Tibial nerve (tissue), 4 donors: ENCODE measurements around the gene DND1. TPM values are rescaled to one million over a fixed set of nuclear protein-coding genes. Genes with fewer than 3 reads are reported as not detected.
"Not testable (repeated sequence)": the region's sequence is repeated elsewhere in the genome, so short reads cannot be mapped to it uniquely, and the experiment has no call there.

Experiments
- DNase-seq, 2 donors: peaks; one replicate each; pipeline ENCODE4 v3.0.0-alpha.2; 2019; ENCODE audit warnings: low spot score in 2 of 2
- H3K27ac ChIP-seq, 4 donors: fragments of 200-600 bp; sonication (generic) in 3 of 4; one replicate each; pipeline ENCODE4 v1.5.1; 2017 to 2019; ENCODE audit warnings: mild to moderate bottlenecking in 1 of 4
- H3K27me3 ChIP-seq, 2 donors: fragments of 200-600 bp; sonication (generic) in 1 of 2; one replicate each; pipeline versions ENCODE4 v1.5.1 to v1.6.0; 2017 to 2019
- H3K36me3 ChIP-seq, 3 donors: fragments of 200-600 bp; sonication (generic); one replicate each; pipeline ENCODE4 v1.5.1; 2018 to 2019
- H3K4me1 ChIP-seq, 4 donors: fragments of 200-600 bp; sonication (generic) in 3 of 4; one replicate each; pipeline ENCODE4 v1.5.1; 2017 to 2019
- H3K4me3 ChIP-seq, 4 donors: fragments of 200-600 bp; sonication (generic) in 3 of 4; one replicate each; pipeline ENCODE4 v1.5.1; 2017 to 2019; ENCODE audit warnings: mild to moderate bottlenecking in 1 of 4, moderate library complexity in 1 of 4
- H3K9me3 ChIP-seq, 4 donors: fragments of 200-600 bp; sonication (generic) in 3 of 4; one replicate each; pipeline ENCODE4 v1.5.1; 2017 to 2019
- EP300 ChIP-seq, 2 donors: sonication (generic); formaldehyde crosslinking; IDR thresholded peaks; one replicate each; pipeline ENCODE4 v1.6.1; 2017; ENCODE audit warnings: antibody characterized with exemption in 2 of 2, mild to moderate bottlenecking in 1 of 2
- POLR2A ChIP-seq, 2 donors: fragments of 450-650 bp; IDR thresholded peaks; one replicate each; pipeline ENCODE4 v1.6.1; 2017; ENCODE audit warnings: antibody characterized with exemption in 2 of 2, mild to moderate bottlenecking in 2 of 2, moderate library complexity in 2 of 2
- WGBS, 2 donors: methylation state at CpG; one replicate each; pipeline ENCODE4 v1.1.5; 2018; 5-methylcytosine and 5-hydroxymethylcytosine counted together
- total RNA-seq, 4 donors: library from RNA; depleted of rRNA; stranded (reverse); fragments of >200 nt; gene quantifications; one replicate each; pipeline ENCODE4 v1.1.0, GENCODE V29; 2016
- TF ChIP-seq, protein P1 (sequence below), 5 experiments: fragments of 200-600 bp in 3 of 5; fragments of 450-650 bp in 2 of 5; sonication (generic) in 3 of 5; IDR thresholded peaks; one replicate each; pipeline ENCODE4 v1.5.1; 2016 to 2019; ENCODE audit warnings: antibody characterized with exemption in 5 of 5, mild to moderate bottlenecking in 3 of 5, moderate library complexity in 2 of 5

The DND1 gene
- total RNA-seq, 4 donors from 2014 or later: 1.3 to 6.1 (median 2.0) TPM

DNA sequence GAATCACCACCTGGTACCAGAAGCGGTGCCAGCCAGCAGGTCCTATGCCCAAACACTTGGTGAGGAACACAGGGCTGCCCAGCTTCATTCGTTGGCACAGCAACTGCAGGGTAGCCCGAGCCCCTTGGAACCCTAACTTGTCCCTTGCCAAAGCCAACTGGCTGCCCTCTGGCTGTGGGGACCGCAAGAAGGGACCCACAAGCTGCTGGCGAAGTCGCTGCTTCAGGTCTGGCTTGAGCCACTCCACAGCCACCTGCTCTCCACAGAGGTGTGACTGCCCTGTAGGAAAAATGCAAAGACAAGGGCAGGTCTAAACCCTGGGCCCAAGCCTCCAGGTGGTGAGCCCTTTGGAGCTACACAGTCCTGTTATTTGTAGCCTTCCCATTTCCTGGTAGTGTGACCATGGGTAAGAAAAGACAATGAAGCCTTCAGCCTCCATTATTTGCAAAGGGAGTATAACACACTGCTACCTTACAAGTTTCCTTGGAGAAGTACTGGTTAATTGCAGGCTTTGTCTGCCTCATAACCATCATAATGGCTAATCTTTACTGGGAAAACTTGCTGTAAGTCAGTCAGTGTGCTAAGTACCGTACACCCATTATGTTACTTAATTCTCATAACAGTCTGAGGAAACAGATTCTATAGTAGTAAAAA lies 1.8 kb downstream of the DND1 start:
- H3K9me3 ChIP-seq: no peaks in the 10 kb centered on the region
- H3K4me3 ChIP-seq: no peak overlapping the region

GRCh38 chr5:140671035-140671434 lies 2.3 kb downstream of the DND1 start:
- not testable (repeated sequence) for H3K27me3 ChIP-seq, H3K27ac ChIP-seq, H3K9me3 ChIP-seq, DNase-seq, H3K4me3 ChIP-seq
- 74 to 89% methylated on average over 2 of the region's 4 CpGs for WGBS, 2 donors
- Histone ChIP-seq H3K36me3 (peaks cover 0 to 91% (median 17%) of the 10 kb centered on the region in 3 donors), H3K4me1 (peaks cover 0 to 15% (median 6%) of the 10 kb centered on the region in 4 donors)

More for the DNA sequence above, 1.8 kb downstream of the DND1 start:
- TF ChIP-seq, protein P1, sequence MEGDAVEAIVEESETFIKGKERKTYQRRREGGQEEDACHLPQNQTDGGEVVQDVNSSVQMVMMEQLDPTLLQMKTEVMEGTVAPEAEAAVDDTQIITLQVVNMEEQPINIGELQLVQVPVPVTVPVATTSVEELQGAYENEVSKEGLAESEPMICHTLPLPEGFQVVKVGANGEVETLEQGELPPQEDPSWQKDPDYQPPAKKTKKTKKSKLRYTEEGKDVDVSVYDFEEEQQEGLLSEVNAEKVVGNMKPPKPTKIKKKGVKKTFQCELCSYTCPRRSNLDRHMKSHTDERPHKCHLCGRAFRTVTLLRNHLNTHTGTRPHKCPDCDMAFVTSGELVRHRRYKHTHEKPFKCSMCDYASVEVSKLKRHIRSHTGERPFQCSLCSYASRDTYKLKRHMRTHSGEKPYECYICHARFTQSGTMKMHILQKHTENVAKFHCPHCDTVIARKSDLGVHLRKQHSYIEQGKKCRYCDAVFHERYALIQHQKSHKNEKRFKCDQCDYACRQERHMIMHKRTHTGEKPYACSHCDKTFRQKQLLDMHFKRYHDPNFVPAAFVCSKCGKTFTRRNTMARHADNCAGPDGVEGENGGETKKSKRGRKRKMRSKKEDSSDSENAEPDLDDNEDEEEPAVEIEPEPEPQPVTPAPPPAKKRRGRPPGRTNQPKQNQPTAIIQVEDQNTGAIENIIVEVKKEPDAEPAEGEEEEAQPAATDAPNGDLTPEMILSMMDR (IDR thresholded peaks at IDR 0.05): no peak
- TF ChIP-seq EP300 (IDR thresholded peaks at IDR 0.05): no peak
- TF ChIP-seq POLR2A (IDR thresholded peaks at IDR 0.05): no peak
- H3K27ac ChIP-seq: no peak overlapping the region
- DNase-seq: no peak
- peaks cover 0 to 9% (median 1%) of the 10 kb centered on the region in 4 donors for H3K4me1 ChIP-seq
- WGBS, 2 donors: 97 to 99% methylated on average over 4 of the region's 7 CpGs
- no peaks in the 10 kb centered on the region for H3K27me3 ChIP-seq
- peaks cover 2 to 97% (median 17%) of the 10 kb centered on the region in 3 donors for H3K36me3 ChIP-seq

GRCh38 chr5:140664359-140665119 lies 8.8 kb downstream of the DND1 start, which contains the start of gene WDR55:
WDR55 (plus strand) TSS chr5:140664904; CDS start chr5:140664913, 9 bp downstream.
- 1% methylated on average over 26 to 49 of the region's 54 CpGs for WGBS, 2 donors
- peaks cover 0 to 30% (median 16%) of the 10 kb centered on the region in 4 donors for H3K4me1 ChIP-seq
- DNase-seq: peak; percentile 93 to 94
- peaks cover 0 to 65% (median 33%) of the 10 kb centered on the region in 3 donors for H3K36me3 ChIP-seq
- TF ChIP-seq, protein P1 (IDR thresholded peaks at IDR 0.05): no peak
- TF ChIP-seq EP300 (IDR thresholded peaks at IDR 0.05): peak; percentile 75 to 97
- TF ChIP-seq POLR2A (IDR thresholded peaks at IDR 0.05): peak; percentile 44 to 81
- no peaks in the 10 kb centered on the region for H3K27me3 ChIP-seq
- H3K9me3 ChIP-seq: no peaks in the 10 kb centered on the region
- peak within 1 kb of the TSS; percentile 69 to 91 (median 80) for H3K4me3 ChIP-seq
- H3K27ac ChIP-seq: peak within 1 kb of the TSS; percentile 80 to 96 (median 92)

DNA sequence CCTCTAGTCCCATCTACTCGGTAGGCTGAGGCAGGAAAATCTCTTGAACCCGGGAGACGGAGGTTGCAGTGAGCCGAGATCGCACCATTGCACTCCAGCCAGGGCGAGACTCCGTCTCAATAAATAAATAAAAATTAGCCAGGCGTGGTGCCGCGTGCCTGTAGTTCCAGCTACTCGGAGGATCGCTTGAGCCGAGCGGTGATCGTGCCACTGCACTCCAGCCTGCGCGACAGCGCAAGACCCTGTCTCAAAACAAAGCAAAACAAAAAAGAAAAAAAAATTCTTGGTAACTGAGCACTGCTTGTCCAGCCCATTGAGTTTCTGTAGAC lies 9.4 kb downstream of the DND1 start:
- 8 to 29% methylated on average over 18 of the region's 18 CpGs for WGBS, 2 donors
- Histone ChIP-seq H3K36me3 (peaks cover 4 to 65% (median 33%) of the 10 kb centered on the region in 3 donors), H3K27ac (peak overlapping the region; percentile 80 to 96 (median 92)), H3K4me1 (peaks cover 0 to 30% (median 16%) of the 10 kb centered on the region in 4 donors), H3K9me3 (no peaks in the 10 kb centered on the region), H3K27me3 (no peaks in the 10 kb centered on the region), H3K4me3 (peak overlapping the region; percentile 69 to 91 (median 80))
- no peak for TF ChIP-seq EP300 (IDR thresholded peaks at IDR 0.05)
- no peak for TF ChIP-seq POLR2A (IDR thresholded peaks at IDR 0.05)
- TF ChIP-seq, protein P1 (IDR thresholded peaks at IDR 0.05): no peak
- DNase-seq: no peak

- H3K36me3 ChIP-seq: peaks cover 4 to 79% (median 60%) of the 10 kb centered on the region in 3 donors
- not testable (repeated sequence) for H3K27ac ChIP-seq
- WGBS, 2 donors: 79 to 84% methylated on average over 6 of the region's 6 CpGs
These were observed 13.0 kb downstream of the DND1 start for GRCh38 chr5:140660371-140660770.

GRCh38 chr5:140658870-140659269 lies 14.5 kb downstream of the DND1 start:
- TF ChIP-seq, protein P1 (IDR thresholded peaks at IDR 0.05): no peak
- no peak for TF ChIP-seq EP300 (IDR thresholded peaks at IDR 0.05)
- TF ChIP-seq POLR2A (IDR thresholded peaks at IDR 0.05): no peak
- no peak for DNase-seq
- 94 to 96% methylated on average over 17 of the region's 17 CpGs for WGBS, 2 donors
- Histone ChIP-seq H3K36me3 (peaks cover 4 to 94% (median 68%) of the 10 kb centered on the region in 3 donors), H3K4me3 (no peak overlapping the region), H3K27me3 (no peaks in the 10 kb centered on the region), H3K9me3 (no peaks in the 10 kb centered on the region), H3K4me1 (peaks cover 0 to 4% (median under 1%) of the 10 kb centered on the region in 4 donors), H3K27ac (no peak overlapping the region)

More at GRCh38 chr5:140660371-140660770, 13.0 kb downstream of the DND1 start:
- H3K27me3 ChIP-seq, H3K9me3 ChIP-seq, H3K4me1 ChIP-seq, H3K4me3 ChIP-seq, DNase-seq: not testable (repeated sequence)
